ENCODE data around the gene SERPINA12.

Gene SERPINA12

GRCh38 chr14:94509356-94509755 is at the start of gene SERPINA12:
SERPINA12 (minus strand) TSS chr14:94509469; CDS start chr14:94498397, 11,072 bp downstream.
- no peak for DNase-seq (ENCODE audit: low spot score)

GRCh38 chr14:94558842-94559241 is 49.6 kb upstream of the SERPINA12 start:
- DNase-seq (ENCODE audit: low spot score), result no peak

DNA sequence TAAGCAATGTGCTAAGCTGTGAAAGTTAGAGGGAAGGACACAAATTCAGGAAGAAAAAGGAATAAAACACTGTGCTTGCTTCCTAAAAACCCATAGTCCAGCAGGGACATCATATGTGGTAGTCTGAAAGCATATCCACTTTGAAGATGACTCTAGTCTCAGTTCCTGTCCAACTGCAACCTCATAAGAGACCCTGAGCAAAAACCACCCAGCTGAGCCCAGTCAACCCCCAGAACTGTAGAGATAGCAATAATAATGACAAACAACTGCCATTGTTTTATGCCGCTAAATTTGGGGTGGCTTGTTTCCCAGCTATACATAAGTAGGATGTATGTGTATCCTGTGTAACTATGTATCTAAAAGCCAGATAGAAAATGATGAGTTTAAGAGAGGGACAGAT is 48.1 kb upstream of the SERPINA12 start:
- DNase-seq (ENCODE audit: low spot score), result no peak

DNA sequence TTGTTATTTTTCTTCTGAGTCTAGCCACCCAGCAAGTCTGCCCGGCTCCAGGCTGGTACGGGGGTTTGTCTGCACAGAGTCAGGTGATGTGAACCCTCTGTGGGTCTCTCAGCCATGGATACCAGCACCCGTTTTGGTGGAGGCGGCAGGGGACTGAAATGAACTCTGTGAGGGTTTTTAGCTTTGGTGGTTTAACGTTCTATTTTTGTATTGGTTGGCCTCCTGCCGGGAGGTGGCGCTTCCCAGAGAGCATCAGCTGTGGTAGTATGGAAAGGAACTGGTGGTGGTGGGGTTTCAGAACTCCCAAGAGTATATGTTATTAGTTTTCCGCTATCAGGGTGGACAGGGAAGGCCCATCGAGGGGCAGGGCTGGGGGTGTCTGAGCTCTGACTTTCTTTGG is 46.7 kb upstream of the SERPINA12 start:
- DNase-seq (ENCODE audit: low spot score), result no peak

DNA sequence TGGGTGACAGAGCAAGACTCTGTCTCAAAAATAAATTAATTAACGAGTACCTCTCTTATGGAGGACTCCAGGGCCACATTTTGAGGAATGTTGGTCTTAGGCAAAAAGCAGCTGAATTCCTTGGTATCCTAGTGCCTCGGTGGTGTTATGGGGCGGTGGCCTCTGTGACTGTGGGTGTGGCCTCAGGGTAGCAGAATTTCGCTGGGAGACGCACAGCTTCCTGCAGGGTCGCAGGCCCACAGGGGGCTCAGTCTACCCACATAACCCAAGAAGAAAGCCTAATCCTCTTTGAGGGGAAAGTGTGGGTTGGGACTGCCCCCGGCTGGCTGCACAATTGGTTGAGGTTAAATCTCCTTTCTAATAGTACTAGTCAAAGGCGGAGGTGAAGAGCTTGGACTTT is 40.8 kb upstream of the SERPINA12 start:
- no peak for DNase-seq (ENCODE audit: low spot score)

GRCh38 chr14:94548999-94549985 is 40.0 kb upstream of the SERPINA12 start:
- DNase-seq (ENCODE audit: low spot score), result peak; percentile 37

GRCh38 chr14:94548131-94548998 is 39.1 kb upstream of the SERPINA12 start:
- no peak for DNase-seq (ENCODE audit: low spot score)

DNA sequence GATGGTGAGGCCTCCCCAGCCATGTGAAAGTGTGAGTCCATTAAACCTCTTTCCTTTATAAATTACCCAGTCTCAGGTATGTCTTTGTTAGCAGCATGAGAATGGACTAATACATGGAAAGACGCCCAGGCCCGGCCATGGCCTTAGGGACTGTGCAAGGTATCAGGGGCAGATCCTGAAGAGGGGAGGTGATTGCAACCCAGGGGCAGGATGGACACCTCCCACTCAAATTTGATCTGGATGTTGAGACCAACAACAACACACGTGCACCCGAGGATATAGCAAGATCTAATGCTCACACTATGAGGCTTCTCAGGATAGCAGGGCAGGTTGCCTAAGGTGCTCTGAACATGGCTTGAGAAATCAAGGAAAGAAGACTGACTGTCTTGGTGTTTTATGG is 38.5 kb upstream of the SERPINA12 start:
- DNase-seq (ENCODE audit: low spot score), result no peak

DNA sequence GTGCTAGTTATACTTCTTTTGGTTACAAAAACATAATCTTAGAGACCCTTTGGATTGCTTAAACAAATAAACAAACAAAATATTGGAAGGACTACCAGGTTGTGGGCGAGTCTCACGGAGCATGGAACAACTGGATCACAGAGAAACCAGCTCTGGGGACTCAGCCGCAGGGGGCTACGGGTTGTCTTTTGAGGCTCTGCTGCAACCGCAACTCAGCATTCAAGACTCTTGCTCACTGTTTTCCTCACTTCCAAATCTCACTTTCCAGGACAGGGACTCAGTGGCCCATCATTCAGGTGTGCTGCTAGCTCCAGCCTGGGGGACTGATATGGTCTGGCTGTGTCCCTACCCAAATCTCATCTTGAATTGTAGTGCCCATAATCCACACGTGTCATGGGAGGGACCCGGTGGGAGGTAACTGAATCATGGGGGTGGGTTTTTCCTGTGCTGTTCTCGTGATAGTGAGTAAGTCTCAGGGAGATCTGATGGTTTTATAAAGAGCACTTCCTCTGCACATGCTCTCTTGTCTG is 37.9 kb upstream of the SERPINA12 start:
- no peak for DNase-seq (ENCODE audit: low spot score)

DNA sequence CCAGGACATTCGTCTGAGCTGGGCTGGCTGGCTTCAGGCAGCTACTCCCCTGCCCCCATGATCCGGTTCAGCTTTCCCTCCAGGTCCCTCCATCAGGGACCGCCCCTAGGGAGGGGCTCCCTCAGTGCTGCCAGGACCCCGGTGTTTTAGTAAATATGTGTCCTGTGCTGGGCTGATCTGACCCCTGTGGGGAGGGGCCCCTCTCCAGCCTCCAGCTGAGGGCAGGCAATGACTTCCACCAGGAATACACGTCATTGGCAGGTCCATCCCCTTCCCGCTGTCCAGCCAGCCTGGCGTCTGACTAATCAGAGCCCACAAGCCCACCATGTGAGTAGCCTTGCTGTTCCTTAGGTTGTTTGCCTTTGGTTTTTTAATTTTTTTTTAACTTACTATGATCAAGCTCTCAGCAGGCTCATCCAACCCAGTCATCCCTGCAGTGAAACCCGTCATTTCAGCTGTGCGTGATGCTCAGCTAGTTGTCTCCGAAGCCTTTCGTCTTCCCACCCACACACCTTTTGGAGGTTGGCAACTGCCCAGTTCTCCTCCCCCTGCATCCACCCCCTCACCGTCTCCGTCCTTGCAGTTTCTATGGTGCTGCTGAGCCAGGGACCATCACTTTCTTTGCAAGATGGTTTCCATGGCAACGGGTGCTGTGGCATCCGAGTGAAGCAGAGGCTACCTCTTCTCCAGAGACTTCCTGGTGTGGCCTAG is 36.0 kb upstream of the SERPINA12 start:
- no peak for DNase-seq (ENCODE audit: low spot score)

DNA sequence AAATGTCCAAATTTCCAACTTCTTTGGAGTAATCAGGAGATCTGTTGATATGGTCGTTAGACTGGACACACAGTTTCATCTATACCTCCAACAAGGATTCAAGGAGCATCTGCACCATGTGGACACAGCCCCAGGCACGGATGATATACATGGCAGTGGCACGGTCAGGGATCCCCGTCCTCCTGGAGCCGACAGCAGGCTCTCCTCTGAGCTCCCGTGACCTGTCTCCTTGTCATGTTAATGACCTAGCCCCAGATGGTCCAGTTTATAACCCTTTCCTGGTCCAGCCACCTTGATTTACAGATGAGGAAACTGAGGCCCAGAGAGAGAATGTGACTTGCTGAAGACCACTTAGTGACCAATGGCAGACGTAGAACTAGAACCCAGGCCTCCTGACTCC is 35.5 kb upstream of the SERPINA12 start:
- no peak for DNase-seq (ENCODE audit: low spot score)

DNA sequence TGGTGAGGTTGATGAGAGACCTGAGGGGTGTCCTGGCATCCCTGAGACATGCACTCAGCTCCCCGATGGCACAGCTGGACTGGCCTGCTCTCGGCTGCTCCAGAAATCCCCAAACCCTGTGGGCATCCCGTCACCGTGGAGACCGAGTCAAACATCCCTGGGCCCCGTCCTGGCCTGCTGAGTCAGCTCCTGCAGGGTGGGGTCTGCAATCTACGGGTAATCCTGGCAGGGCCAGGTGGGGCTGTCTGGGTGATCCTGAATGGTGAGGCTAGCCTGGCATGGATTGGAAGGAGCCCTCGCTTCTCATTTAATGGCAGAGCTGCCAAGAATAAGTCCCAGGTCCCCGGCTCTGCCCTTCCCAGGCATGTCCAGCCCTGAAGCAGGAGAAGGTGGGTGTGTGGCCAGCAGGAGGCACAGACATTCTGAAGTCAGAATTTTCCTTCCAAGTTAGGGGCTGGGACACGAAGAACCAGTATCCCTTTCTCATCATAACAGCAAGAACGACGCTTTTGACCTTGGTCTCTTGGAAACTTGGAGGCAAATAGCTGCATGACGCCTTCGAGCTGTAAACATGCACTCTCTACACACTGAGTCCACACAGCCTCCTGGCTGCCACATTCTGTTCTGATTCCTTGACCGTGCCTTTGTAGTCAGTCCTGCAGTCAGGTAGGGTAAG is 34.3 kb upstream of the SERPINA12 start:
- DNase-seq (ENCODE audit: low spot score), result no peak

DNA sequence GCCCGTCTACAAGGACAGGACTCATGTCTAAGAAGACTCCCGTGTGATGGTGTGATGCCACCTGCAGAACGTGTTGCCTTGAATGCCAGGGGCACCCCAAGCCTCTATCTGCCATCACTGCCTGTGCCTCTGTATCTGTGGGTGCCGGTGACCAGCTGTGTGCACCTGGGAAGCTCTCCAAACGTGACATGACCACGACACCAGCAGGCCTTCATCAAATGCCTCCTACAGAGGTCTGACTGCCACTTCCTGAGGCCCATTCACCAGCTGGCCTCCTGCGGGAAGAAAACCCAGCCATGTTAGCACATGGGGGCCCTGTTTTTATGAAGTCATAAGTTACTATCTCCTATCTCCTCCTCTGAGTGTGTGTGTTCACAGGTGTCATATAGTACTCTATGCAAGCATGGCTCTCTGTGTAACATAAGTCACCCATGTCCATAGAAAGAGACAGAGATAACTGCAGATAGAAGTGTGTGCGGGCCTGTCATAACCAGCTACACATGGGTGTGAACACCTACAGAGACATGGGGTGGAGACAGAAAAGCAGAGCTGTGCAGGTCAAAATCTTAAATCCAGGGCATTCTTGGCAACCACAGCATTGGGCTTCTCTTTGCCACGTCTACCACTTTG is 33.7 kb upstream of the SERPINA12 start:
- DNase-seq (ENCODE audit: low spot score), result no peak

DNA sequence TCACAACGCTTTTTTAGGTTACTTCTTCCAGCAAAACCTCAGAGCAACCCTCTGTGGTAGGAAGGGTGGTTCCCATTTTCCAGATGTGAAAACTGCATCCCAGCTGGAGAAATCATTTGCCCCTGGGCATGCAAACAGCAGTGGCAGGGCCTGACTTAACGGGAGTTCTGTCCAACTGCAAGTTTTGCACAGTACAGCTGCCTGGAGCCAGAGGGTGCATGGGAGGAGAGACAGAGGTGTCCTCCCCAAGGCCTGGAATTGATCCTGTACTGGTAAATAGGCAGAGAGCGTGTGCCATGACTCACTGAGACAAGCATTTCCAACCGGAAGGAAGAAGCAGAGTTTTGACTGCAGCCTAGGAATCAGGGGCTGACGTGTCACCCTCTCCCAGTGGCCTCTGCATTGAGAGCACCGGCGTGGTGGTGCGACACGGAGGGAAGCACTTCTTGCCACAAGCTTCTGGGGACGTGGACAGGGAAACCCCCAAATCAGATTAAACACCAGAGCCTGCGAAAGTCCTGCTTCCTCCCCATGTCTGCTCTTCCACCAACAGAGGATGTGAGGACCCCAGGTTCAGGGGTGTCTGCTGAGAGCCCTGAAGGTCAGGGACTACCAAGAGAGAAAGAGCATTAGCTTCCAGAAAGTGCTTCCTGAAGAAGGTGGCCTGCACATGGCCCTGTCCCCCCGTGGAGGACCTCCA is 33.0 kb upstream of the SERPINA12 start:
- DNase-seq (ENCODE audit: low spot score), result no peak

- DNase-seq (ENCODE audit: low spot score), result no peak
Observed at GRCh38 chr14:94541234-94541975, 32.1 kb upstream of the SERPINA12 start.

GRCh38 chr14:94540031-94540794 is 30.9 kb upstream of the SERPINA12 start:
- DNase-seq (ENCODE audit: low spot score), result no peak

DNA sequence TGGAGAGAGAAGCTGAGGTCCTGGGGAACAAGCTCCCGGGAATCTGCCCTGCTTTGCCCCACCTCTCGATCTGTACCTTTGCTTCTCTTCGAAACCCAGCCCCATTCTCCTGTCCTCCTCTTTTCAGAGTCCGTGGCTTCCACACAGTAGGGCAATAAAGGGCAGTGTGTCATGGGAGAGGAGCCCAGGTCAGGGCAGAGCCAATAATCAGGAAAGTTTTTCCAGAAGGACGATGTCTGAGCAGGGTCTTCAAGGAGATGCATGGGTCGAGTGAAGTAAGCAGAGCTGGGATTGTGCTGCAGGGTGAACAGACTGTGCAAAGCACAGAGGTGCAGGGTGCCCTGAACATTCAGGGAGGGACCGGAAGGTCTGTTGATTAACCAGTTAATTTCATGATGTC is 29.9 kb upstream of the SERPINA12 start:
- no peak for DNase-seq (ENCODE audit: low spot score)

GRCh38 chr14:94538070-94538740 is 28.9 kb upstream of the SERPINA12 start:
- DNase-seq (ENCODE audit: low spot score), result no peak
